ENCODE measurements around the gene FMNL2. TPM values are rescaled to one million over a fixed set of nuclear protein-coding genes. Genes with fewer than 3 reads are reported as not detected.

Gene FMNL2
- total and polyA plus RNA-seq, 12 donors: 3.3 to 16.0 (median 4.5) TPM

GRCh38 chr2:152347076-152347475 lies 12.1 kb downstream of the FMNL2 start:
- no peak for DNase-seq
- Histone ChIP-seq H3K27me3 (no peaks in the 10 kb centered on the region), H3K4me1 (peaks cover 0 to 10% (median 0%) of the 10 kb centered on the region in 9 donors), H3K9me3 (no peaks in the 10 kb centered on the region), H3K27ac (no peak overlapping the region), H3K36me3 (peaks cover 0 to 12% (median 0%) of the 10 kb centered on the region in 9 donors), H3K4me3 (no peak overlapping the region)
- no peak for ATAC-seq
- WGBS, 2 donors: 99 to 100% methylated on average over 3 of the region's 3 CpGs
- no peak for TF ChIP-seq CTCF (IDR thresholded peaks at IDR 0.05)
- intact Hi-C loops (cut with DNase I): no loop called here

DNA sequence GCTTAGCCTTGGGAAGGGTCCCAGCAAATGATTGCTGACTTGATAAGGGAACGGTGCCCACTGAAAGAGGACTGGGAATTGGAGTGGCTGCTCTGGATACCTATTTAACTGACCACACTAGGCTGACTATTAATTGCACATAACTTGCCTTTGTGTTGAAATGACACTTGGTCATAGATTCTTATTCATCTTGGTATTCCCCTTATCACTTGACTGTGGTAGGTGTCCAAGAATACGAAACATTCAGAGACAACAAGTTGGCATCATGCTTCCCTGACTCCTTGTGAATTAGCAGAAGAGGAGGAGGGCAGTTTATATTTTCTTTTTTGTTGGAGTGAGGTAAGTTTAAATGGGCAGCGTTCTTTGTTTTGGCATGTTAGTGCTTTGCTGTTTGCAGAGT lies 13.4 kb downstream of the FMNL2 start:
- DNase-seq (no peak), ATAC-seq (no peak)
- no peaks in the 10 kb centered on the region for H3K27me3 ChIP-seq

GRCh38 chr2:152349416-152349815 lies 14.4 kb downstream of the FMNL2 start:
- 74 to 78% methylated on average over 1 of the region's 1 CpG for WGBS, 2 donors
- H3K4me3 ChIP-seq: no peak overlapping the region
- no peaks in the 10 kb centered on the region for H3K9me3 ChIP-seq
- DNase-seq (no peak), ATAC-seq (no peak)
- H3K36me3 ChIP-seq: peaks cover 0 to 5% (median 0%) of the 10 kb centered on the region in 9 donors
- intact Hi-C loops (cut with DNase I): no loop called here
- no peak for TF ChIP-seq CTCF (IDR thresholded peaks at IDR 0.05)
- H3K27me3 ChIP-seq: no peaks in the 10 kb centered on the region
- peaks cover 0 to 15% (median 0%) of the 10 kb centered on the region in 9 donors for H3K4me1 ChIP-seq
- H3K27ac ChIP-seq: no peak overlapping the region

More for the DNA sequence above, 13.4 kb downstream of the FMNL2 start:
- H3K27ac ChIP-seq: no peak overlapping the region
- WGBS, 2 donors: 48 to 68% methylated on average over 3 of the region's 3 CpGs
- no peak for TF ChIP-seq CTCF (IDR thresholded peaks at IDR 0.05)
- H3K36me3 ChIP-seq: peaks cover 0 to 7% (median 0%) of the 10 kb centered on the region in 9 donors
- H3K4me1 ChIP-seq: peaks cover 0 to 10% (median 0%) of the 10 kb centered on the region in 9 donors
- intact Hi-C loops (cut with DNase I): no loop called here
- no peak overlapping the region for H3K4me3 ChIP-seq
- no peaks in the 10 kb centered on the region for H3K9me3 ChIP-seq

- WGBS, 2 donors: 97 to 98% methylated on average over 5 of the region's 5 CpGs
- H3K36me3 ChIP-seq: peaks cover 0 to 5% (median 0%) of the 10 kb centered on the region in 9 donors
- H3K27me3 ChIP-seq: no peaks in the 10 kb centered on the region
- no peak overlapping the region for H3K4me3 ChIP-seq
- DNase-seq: no peak
- TF ChIP-seq CTCF (IDR thresholded peaks at IDR 0.05): no peak
- peaks cover 0 to 23% (median 6%) of the 10 kb centered on the region in 9 donors for H3K4me1 ChIP-seq
- H3K27ac ChIP-seq: no peak overlapping the region
- no peak for ATAC-seq
- intact Hi-C loops (cut with DNase I): no loop called here
- H3K9me3 ChIP-seq: no peaks in the 10 kb centered on the region
These were observed 15.2 kb downstream of the FMNL2 start for GRCh38 chr2:152350155-152350679.
